ENCODE data around the gene CDK5RAP1.

The CDK5RAP1 gene

DNA sequence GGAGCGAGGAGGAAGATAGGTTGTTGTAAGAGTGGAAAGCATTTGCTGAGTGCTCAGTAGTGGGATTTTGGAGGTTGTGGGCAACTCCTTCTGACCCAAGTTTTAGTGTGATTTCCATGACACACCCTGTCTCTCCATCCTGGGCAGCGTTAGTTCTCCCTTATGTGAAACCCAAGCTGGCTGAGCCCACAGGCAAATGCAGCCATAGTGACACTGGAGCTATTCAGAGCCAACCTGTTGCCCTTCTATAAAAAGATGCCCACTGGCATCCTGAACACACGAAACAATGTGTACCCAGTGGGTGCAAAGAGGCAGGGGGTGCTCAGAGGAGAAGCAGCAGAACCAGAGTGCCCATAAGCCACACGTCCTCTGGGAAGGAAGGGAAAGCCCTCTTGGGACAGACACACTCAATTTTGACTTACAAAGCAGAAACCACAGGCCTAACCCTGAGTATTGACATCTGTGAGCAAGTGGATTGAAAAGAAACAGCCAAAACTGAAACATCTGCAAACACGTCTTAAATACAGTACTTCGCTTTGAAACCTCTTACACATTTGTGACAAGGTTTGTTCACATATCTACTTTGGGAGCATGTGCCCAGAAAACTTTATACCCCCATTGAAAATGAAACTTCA, 63.7 kb downstream of the CDK5RAP1 start:
- no peak for DNase-seq

DNA sequence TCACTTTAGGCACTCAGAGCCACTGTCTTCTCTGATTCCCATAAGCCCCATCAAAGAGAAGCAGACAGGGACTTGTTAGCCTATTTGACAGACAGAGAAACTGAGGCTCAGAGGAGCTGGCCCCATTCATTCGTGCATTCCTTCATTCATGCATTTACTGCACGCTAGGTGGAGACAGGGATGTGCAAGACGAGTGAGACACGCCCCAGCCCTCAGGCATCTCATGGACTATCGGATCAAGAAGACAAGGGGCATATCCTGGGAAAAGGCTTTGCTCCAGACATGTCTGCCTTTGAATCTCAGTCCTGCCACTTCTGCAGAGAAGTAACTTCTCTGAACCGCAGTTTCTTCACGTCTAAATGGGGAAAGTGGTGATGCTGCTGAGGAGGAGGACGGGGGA, 64.2 kb downstream of the CDK5RAP1 start:
- DNase-seq, result no peak

DNA sequence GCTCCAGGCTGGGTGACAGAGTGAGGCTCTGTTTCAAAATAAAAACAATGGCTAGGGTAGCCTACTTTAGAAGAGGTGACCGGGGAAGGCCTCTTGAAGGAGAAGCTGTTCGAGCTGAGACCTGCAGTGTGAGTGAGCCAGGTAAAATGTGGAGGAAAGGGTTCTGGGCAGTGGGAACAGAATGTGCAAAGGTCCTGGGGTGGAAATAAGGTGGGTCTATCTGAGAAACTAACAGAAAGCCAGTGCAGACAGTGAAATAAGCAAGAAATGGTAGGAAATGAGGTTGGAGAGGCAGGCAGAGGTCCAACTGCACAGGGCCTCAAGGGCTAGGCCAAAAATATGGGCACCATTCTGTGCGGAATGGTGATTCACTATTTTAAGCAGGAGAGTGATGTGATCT, 64.9 kb downstream of the CDK5RAP1 start:
- DNase-seq, result no peak

DNA sequence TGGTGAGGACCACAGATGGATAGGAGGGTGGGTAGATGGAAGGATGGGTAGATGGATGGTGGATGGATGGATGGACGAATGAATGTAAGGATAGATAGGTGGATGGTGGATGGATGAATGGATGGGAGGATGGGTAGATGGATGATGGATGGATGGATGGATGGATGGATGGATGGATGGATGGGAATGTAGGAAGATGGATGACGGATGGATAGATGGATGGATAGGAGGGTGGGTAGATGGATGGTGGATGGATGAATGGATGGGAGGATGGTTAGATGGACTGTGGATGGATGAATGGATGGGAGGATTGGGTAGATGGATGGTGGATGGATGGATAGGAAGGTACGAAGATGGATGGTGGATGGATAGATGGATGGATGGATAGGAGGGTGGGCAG, 67.2 kb downstream of the CDK5RAP1 start:
- DNase-seq, result no peak

DNA sequence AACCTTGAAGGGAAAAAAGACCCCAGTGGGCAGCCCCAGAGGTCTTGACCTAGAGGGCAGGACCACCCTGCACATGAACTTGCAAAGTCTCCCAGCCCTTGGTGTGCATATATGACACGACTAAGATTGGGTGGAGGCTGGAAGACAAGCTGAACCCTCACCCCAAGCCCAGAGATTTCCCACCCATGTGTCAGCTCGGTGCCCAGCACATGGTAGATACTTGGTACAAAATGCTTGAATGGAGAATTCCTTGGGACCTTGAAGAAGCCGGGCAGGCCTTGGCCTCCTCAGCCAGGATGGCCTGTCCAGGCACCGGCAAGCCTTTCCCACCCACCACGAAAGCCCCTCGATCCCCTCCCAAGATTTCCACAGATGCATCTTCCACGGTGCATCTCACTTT, 67.7 kb downstream of the CDK5RAP1 start:
- no peak for DNase-seq

DNA sequence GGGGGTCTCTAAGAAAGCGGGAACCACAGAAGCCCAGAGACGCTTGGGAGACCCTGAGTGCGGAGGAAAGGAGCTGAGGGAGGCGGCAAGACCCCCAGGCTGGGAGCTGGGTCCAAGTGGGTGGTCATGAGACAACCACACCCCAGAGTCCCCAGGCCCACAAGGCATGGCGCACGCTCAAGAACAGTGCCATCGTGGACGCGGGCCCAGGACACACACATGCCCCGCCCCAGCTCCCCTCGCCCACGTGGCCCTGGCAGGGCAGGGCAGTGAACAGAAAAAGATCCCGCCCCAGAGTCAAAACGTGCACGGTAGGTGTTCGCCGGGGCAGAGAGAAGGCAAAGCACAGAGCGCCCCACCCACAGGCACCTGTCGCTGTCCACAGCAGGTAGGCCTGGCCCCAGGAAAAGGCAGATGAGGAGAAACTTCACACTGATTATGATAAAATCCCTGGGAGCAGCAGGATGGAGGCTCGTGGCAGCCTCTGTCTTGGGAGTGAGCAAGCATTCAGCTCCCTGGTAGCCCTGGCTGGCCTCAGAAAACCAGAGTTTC, 68.3 kb downstream of the CDK5RAP1 start:
- no peak for DNase-seq

DNA sequence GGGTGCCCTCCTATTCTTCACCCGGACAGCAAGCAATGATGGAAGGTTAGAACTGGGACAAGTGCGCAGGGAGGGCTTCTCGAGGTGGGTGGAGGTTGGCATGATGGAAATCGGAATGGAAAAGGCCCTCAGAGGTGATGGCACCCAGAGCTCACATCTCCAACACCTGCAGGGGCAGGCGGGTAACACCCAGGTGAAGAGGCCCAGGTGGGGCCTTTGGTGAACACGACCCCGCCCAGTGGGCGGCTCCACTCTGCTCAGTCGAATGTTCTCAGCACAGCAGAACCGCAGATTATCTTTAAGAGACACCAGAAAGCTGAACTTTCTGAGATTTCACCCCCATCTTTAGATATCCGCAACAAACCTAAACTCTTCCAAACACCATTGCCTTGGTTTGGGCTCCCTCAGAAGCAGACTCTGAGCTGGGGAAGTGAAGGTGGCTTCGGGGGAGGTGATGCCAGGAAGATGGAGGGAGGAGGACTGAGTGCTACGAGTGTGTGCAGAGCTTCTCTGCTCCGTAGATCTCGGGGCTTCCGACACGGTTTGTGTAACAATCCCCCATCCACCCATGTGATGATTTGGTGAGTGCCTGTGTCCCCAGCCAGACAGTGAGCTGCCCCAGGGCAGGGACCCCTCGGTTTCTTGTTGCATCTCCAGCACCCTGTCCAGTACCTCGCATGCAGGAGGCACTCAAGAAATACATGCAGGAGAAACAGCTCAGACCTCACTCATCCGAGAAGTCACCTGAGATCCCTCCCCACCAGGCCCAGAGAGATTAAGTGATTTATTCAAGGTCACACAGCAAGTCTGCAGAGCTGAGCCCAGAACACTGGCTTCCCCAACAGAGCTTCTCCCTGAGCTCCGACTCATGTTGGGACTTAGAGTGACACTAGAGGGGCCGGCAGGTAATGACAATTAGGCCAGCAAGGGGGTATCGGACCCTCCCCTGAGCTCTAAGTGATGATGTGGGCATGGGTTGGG, 72.9 kb downstream of the CDK5RAP1 start:
- no peak for DNase-seq

DNA sequence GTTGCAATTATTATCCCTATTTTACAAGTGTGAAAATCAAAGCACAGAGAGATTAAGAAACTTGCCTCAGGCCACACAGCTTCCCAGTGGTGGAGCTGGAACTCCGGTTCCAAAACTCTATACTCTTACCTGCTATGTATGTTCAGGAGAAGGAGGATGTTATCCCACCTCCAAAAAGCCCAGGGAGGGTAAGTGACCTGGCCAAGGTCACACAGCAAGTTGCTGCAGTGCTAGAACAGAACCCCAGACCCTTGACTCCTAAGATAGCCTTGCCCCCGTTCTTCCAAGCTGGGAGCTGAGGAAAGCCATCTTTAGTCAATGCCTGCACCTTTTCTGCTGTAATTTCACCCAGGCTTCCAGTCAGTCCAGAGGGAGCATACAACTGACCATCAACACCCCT, 76.0 kb downstream of the CDK5RAP1 start:
- no peak for DNase-seq

DNA sequence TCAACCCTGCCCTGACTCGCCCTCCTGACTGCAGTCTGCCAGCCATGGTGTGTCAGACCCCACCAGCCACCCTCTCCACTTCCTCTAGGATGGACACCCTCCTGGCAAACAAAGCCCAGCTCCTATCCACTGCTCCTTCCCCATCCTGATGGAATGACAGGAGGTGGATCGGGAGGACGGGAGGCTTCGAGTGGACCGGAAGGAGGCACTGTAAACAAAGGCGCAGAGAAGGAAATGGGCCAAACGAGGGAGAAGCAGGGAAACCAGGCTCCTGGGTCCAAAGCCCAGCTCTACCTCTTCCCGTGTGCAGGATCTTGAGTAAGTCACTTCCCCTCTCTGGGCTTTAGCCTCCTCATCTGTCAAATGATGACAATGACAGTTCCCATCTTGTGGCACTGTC, 78.1 kb downstream of the CDK5RAP1 start:
- DNase-seq, result no peak

DNA sequence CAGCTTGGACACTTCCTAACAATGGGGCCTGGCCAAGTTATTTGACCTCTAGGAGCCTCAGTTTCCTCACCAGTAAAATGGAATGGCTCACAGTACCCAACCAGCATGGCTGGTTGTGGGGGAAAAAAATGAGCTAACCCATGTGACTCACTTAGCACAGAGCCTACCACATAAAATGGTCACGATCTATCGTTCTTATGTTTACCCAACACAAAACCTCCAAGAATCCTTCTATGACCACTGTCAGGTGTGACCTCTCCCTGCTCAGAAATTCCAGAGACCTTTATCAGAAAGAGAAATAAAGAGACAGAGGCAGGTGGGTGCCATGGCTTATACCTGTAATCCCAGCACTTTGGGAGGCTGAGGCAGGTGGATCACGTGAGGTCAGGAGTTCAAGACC, 78.9 kb downstream of the CDK5RAP1 start:
- DNase-seq, result no peak

DNA sequence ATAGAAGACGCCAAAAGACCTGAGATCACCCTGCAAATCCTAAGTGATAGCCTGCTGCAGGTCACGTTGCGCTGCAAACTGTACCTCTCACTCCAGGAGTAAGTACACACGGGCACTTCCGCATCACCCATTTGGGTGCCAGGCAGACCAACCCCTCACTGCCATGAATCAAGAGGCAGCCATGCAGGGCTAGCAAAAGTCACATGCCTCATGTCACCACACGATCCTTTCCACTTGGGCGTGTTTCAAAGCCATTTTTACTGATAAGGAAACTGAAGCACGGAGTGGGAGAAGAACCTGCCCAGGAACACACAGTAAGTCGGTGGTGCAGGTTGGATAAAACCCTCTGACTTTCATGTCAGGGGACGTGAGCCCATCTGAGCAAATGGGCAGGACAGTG, 81.3 kb downstream of the CDK5RAP1 start:
- no peak for DNase-seq

DNA sequence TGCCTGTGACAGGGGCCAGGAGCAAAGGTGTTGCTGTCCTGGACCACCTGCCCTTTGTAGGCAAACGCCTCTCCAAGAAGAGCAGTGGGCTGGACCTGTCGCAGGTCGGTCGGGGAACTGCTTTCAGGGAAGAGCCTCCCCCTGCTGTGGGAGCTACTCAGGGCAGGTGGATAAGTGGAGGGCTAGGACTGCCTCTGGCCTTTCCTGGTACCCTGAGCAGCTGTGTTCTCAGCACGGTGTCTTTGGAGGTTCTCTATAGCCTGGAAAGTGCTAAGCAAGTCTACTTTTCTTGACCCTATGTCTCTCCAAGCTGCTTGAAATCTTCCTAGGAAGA, 83.3 kb downstream of the CDK5RAP1 start:
- DNase-seq, result no peak

DNA sequence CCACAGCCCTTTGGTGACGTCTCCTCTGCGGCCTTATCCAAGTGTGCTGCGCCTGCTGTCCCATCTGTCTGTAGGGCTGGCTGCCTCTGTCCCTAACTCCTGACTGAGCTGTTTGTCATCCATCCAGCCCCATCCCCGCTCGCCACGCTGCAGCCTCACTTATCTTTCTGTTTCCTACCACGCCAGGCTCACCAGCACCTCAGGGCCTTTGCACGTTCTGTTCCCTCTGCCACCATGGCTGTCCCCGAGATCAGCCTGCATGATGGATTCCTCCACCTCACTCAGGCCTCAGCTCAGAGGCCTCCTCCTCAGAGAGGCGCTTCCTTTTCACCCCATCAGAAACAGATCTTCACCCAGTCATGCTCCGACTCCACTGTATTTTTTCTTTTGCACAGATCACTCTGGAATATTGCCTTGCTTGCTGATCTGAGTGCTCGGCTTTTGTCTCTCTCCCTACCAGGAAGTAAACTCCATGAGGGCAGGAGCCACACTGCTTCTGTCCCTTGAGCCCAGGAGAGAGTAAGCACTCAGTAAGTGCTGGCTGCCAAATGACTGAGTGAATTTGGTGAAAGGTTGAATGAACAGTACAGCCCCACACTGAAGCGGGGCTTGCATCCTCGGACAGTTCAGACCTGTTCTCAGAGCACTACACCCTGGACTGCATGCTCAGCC, 83.8 kb downstream of the CDK5RAP1 start:
- no peak for DNase-seq

DNA sequence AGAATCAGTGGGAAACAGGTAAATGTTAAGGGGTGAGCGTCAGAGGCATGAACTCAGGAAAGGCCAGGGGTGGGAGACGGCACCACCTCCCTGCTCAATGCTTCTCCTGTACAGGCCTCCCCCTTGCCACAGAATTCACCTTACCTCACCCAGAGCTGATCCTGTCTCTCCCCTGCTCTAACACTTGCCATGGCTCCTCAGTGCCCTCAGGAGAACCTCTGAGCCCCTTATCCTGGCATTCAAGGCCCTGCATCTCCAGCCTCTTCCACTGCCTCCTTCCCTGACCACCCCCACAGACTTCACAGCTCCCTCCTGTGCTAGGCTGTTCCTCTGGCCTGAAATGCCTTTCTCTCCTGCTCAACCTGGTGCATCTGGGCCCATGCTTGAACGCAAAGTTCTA, 84.4 kb downstream of the CDK5RAP1 start:
- no peak for DNase-seq

DNA sequence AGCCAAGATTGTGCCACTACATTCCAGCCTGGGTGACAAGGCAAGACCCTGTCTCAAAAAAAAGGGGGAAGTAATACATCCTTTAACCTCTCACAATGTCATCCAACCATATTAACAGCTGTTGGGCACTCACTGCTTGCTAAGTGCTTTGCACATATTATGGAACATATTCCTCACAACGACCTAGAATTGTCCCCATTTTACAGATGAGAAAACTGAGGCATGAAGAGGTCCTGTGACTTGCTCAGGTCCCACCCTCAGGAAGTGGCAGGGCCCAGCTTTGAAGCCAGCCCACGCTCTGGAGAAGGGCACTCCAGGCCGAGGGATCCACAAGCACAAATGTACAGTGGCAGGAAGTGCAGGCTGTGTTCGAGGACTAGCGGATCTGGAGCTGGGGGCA, 85.0 kb downstream of the CDK5RAP1 start:
- no peak for DNase-seq

DNA sequence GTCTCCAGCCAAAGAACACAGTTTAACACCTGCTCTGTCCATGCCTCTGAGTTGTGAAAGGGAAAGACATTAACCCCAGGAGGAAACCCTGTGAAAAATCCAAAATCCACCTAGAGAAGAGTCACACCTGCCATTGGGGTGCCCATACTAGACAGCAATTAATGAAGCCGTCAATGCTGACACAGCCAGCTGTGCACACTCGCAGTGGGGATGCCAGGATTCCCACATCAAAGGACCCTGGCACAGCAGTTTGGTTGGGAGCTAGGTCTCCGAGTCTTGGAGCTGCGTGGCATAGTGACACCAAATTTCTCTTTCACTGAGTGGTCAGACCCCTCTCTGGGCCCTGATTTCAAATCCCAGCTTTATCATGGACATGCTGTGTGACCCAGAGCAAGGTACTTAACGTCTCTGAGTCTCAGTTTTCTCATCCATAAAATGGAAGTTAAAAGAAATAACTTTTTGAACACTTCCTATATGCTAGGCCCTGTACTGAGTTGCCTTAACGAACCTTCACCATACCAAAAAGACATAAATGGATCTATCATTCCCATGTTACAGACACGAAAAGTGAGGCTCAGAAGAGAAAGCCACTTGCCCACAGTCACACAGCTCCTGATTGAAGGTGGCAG, 87.5 kb downstream of the CDK5RAP1 start:
- no peak for DNase-seq

DNA sequence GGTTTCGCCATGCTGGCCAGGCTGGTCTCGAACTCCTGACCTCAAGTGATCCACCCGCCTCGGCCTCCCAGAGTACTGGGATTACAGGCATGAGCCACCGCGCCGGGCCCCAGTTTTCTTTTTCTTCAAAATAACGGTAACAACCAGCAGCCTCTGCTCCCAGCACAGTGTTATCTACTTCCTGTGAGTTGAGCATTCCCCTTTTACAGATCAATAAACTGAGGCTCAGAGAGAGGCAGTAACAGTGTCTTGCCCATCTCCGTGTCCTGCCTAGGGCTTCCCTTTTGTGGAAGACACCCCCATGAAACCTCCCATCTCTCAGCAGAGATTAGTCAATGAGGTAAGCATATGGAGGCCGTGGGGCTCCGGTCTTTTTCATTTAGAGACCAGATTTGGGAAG, 88.7 kb downstream of the CDK5RAP1 start:
- DNase-seq, result no peak

DNA sequence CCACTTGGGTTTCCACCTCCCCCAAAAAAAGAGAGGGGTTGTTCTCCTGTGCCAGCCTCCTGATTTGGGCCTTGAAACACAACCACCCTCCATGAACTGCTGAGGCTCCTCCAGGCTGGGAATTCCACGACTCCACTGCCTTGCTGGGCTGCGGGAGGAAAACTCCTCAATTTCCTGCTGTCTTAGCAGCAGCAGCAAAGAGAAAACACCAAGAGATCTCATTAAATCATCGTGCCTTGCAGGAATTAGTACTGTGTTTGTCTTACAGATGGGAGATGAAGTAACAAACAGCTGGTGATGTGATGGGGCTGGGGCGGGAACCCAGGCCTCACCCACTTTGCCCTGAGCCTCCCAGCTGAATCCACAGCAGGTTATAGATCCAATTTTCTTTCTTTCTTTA, 89.3 kb downstream of the CDK5RAP1 start:
- DNase-seq, result no peak

DNA sequence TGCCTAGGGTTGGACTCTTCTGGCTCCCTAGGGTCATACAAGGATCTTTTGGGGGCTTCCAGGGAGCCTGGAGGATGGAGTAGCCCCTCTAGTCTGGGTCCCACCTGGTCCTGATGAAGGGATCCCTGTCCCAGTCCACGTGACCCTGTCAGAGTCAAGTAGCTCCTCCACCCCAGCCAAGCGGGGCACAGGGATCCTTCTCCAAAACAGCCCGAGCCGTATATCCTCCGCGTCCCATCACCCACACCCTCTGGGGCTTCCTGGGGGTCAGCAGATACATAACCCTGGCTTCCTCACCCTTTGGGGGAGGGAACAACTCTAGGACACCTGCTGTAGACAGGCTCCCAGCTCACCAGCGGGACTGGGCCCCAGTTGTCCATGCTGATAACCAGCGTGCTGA, 90.3 kb downstream of the CDK5RAP1 start:
- DNase-seq, result no peak

DNA sequence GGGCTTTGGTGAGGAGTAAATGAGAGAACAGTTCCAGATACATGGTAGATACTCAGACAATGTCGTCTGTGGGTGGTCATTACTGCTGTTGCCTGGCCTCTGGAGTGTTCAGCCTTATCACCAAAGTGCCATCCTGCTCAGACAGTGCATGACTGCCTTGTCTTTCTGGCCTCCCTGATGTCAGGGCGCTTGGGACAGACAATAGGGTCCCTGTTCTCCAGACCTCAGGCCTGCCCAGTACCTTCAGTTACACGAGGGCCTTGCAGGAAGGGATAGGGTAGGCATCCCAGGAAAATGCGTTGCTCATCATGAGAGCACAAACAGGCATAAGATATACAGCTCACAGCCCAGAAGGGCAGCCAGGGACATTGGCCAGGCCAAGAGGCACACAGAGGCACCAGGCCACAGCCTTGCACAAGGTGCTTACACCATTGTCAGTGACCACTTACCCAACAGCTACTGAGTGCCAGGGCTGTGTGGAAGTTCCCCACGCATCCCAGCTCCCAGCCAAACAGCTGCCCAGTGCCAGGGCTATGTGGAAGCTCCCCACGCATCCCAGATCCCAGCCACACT, 90.9 kb downstream of the CDK5RAP1 start:
- DNase-seq, result peak in 1 of 56 donors; percentile 20

DNA sequence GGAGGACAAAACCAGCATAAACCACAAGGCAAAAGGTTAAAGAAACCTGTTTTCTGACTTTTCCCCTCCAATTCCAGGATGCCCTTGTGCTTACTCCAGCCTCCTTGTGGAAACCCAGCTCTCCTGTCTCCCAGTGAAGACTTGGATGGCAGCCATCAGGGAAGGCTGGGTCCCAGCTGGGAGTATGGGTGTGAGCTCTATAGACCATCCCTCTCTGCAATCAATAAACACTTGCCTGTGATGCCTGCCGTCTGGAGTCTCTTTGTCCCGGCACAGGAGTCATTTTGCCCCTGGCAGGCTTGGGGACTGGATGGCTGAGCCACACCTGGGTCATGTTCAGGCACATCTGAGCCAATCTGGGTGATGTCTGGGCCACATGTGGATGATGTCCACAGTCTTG, 91.7 kb downstream of the CDK5RAP1 start:
- no peak for DNase-seq

All from amygdala (tissue), 56 donors.